ENCODE data around the gene COA8. TPM values are rescaled to one million over a fixed set of nuclear protein-coding genes. Genes with fewer than 3 reads are reported as not detected.
A peak's percentile ranks its signal among the peaks of the same experiment; 100 is the strongest.
"Not testable (repeated sequence)": the region's sequence is repeated elsewhere in the genome, so short reads cannot be mapped to it uniquely, and the experiment has no call there.

COA8 gene
- total RNA-seq, 1 donor from 2014 or later = 45.8 TPM

- no peak for DNase-seq (ENCODE audit: low spot score)
These were observed 6.6 kb downstream of the COA8 start for GRCh38 chr14:103569408-103569807.

- no peak for DNase-seq (ENCODE audit: low spot score)
These were observed 11.3 kb downstream of the COA8 start for GRCh38 chr14:103574104-103574503.

- DNase-seq (ENCODE audit: low spot score) = no peak
These were observed 12.0 kb downstream of the COA8 start for GRCh38 chr14:103574707-103575285.

GRCh38 chr14:103576371-103577024 lies 13.7 kb downstream of the COA8 start:
- peak; percentile 93 for DNase-seq (ENCODE audit: low spot score)

- no peak for DNase-seq (ENCODE audit: low spot score)
These were observed 15.8 kb downstream of the COA8 start for GRCh38 chr14:103578401-103579075.

GRCh38 chr14:103581206-103581605 lies 18.4 kb downstream of the COA8 start:
- no peak for DNase-seq (ENCODE audit: low spot score)

- no peak for DNase-seq (ENCODE audit: low spot score)
These were observed 19.4 kb downstream of the COA8 start for GRCh38 chr14:103581954-103582703.

GRCh38 chr14:103584326-103584915 lies 21.7 kb downstream of the COA8 start:
- no peak for DNase-seq (ENCODE audit: low spot score)

GRCh38 chr14:103593577-103593976 lies 30.8 kb downstream of the COA8 start:
- no peak for DNase-seq (ENCODE audit: low spot score)

GRCh38 chr14:103594265-103594664 lies 31.5 kb downstream of the COA8 start:
- DNase-seq (ENCODE audit: low spot score) = no peak

- DNase-seq (ENCODE audit: low spot score) = no peak
These were observed 35.0 kb downstream of the COA8 start for GRCh38 chr14:103597623-103598377.

- DNase-seq (ENCODE audit: low spot score) = no peak
These were observed 37.7 kb downstream of the COA8 start for GRCh38 chr14:103600503-103600902.

GRCh38 chr14:103604620-103605019 lies 41.9 kb downstream of the COA8 start:
- DNase-seq (ENCODE audit: low spot score) = no peak

- no peak for DNase-seq (ENCODE audit: low spot score)
These were observed 44.4 kb downstream of the COA8 start for GRCh38 chr14:103606963-103607668.

- no peak for DNase-seq (ENCODE audit: low spot score)
These were observed 45.1 kb downstream of the COA8 start for GRCh38 chr14:103607822-103608221.

- not testable (repeated sequence) for DNase-seq (ENCODE audit: low spot score)
These were observed 46.3 kb downstream of the COA8 start for GRCh38 chr14:103609081-103609480.

GRCh38 chr14:103611215-103611614 lies 48.5 kb downstream of the COA8 start:
- no peak for DNase-seq (ENCODE audit: low spot score)

- no peak for DNase-seq (ENCODE audit: low spot score)
These were observed 50.8 kb downstream of the COA8 start for GRCh38 chr14:103613517-103613916.

GRCh38 chr14:103616635-103617300 lies 54.0 kb downstream of the COA8 start:
- no peak for DNase-seq (ENCODE audit: low spot score)

GRCh38 chr14:103619057-103619456 lies 56.3 kb downstream of the COA8 start:
- DNase-seq (ENCODE audit: low spot score) = no peak

Measured in mesenteric fat pad (tissue), 1 donor.